Uterus (tissue), 4 donors: ENCODE results near the gene EYS. TPM values are rescaled to one million over a fixed set of nuclear protein-coding genes. Genes with fewer than 3 reads are reported as not detected.

Source experiments
- DNase-seq, 2 donors: peaks; one replicate each; pipeline ENCODE4 v3.0.0-alpha.2; 2019 to 2020
- H3K27ac ChIP-seq, 2 donors: fragments of 200-600 bp; sonication (generic); 1 replicate in 1 of 2; 2 replicates in 1 of 2; pipeline ENCODE4 v1.5.1; 2016 to 2018
- H3K27me3 ChIP-seq, 2 donors: fragments of 200-600 bp; sonication (generic); one replicate each; pipeline ENCODE4 v1.5.1; 2018 to 2019; ENCODE audit warnings: control low read depth in 1 of 2
- H3K36me3 ChIP-seq, 2 donors: fragments of 200-600 bp; sonication (generic); one replicate each; pipeline ENCODE4 v1.5.1; 2019; ENCODE audit warnings: control low read depth in 1 of 2
- H3K4me1 ChIP-seq, 2 donors: fragments of 200-600 bp; sonication (generic); one replicate each; pipeline ENCODE4 v1.5.1; 2018 to 2019; ENCODE audit warnings: control low read depth in 1 of 2
- H3K4me3 ChIP-seq, 2 donors: fragments of 200-600 bp; sonication (generic); 1 replicate in 1 of 2; 2 replicates in 1 of 2; pipeline ENCODE4 v1.5.1; 2018 to 2019; ENCODE audit warnings: mild to moderate bottlenecking in 1 of 2
- H3K9me3 ChIP-seq, 2 donors: fragments of 200-600 bp; sonication (generic); one replicate each; pipeline ENCODE4 v1.5.1; 2019; ENCODE audit warnings: control low read depth in 1 of 2
- CTCF ChIP-seq, 4 experiments: fragments of 200-600 bp in 2 of 4; fragments of 450-650 bp in 2 of 4; sonication (generic) in 2 of 4; IDR thresholded peaks; one replicate each; pipeline ENCODE4 v1.5.1; 2016 to 2019; ENCODE audit warnings: antibody characterized with exemption in 4 of 4, mild to moderate bottlenecking in 2 of 4, moderate library complexity in 1 of 4
- POLR2A ChIP-seq, 2 donors: fragments of 450-650 bp; IDR thresholded peaks; one replicate each; pipeline ENCODE4 v1.6.1; 2016; ENCODE audit warnings: antibody characterized with exemption in 2 of 2, mild to moderate bottlenecking in 1 of 2, moderate library complexity in 1 of 2
- intact Hi-C: fragments of 100-400 bp; cut with DNase I; formaldehyde crosslinking; loops from one replicate; pipeline ENCODE4 v1.15.1; 2023; ENCODE audit warnings: low total_unique reads
- total RNA-seq, 4 donors: library from RNA; depleted of rRNA in 3 of 4; stranded (reverse); fragments of >200 nt in 3 of 4; gene quantifications; one replicate each; pipeline versions ENCODE4 v1.1.0 to v1.2.4, GENCODE V29; 2014 to 2023
- donor health status: DM: yes; HTN: yes; CAD: no.

EYS gene
- total RNA-seq, 4 donors from 2014 or later: 1.3 TPM; not detected in 3

GRCh38 chr6:64602993-64603392 lies 1104.0 kb downstream of the EYS start:
- Histone ChIP-seq H3K36me3 (no peaks in the 10 kb centered on the region), H3K27me3 (no peaks in the 10 kb centered on the region), H3K4me3 (no peak overlapping the region), H3K27ac (no peak overlapping the region), H3K4me1 (no peaks in the 10 kb centered on the region), H3K9me3 (no peaks in the 10 kb centered on the region)
- intact Hi-C loops: no loop called here
- DNase-seq: no peak
- TF ChIP-seq CTCF (IDR thresholded peaks at IDR 0.05): no peak
- TF ChIP-seq POLR2A (IDR thresholded peaks at IDR 0.05): no peak

- Histone ChIP-seq H3K36me3 (no peaks in the 10 kb centered on the region), H3K27ac (no peak overlapping the region), H3K9me3 (no peaks in the 10 kb centered on the region), H3K4me3 (no peak overlapping the region), H3K27me3 (no peaks in the 10 kb centered on the region), H3K4me1 (no peaks in the 10 kb centered on the region)
- intact Hi-C loops: no loop called here
- DNase-seq: no peak
- TF ChIP-seq POLR2A (IDR thresholded peaks at IDR 0.05): no peak
- no peak for TF ChIP-seq CTCF (IDR thresholded peaks at IDR 0.05)
Observed at GRCh38 chr6:64591676-64592036, 1115.4 kb downstream of the EYS start.

- no peak for DNase-seq
- TF ChIP-seq CTCF (IDR thresholded peaks at IDR 0.05) (no peak), POLR2A (IDR thresholded peaks at IDR 0.05) (no peak)
- no peaks in the 10 kb centered on the region for H3K4me1 ChIP-seq
- no peaks in the 10 kb centered on the region for H3K27me3 ChIP-seq
- H3K27ac ChIP-seq: no peak overlapping the region
- intact Hi-C loops: no loop called here
- no peaks in the 10 kb centered on the region for H3K36me3 ChIP-seq
- no peaks in the 10 kb centered on the region for H3K9me3 ChIP-seq
- H3K4me3 ChIP-seq: no peak overlapping the region
Observed at GRCh38 chr6:64590965-64591675, 1115.9 kb downstream of the EYS start.

GRCh38 chr6:64589961-64590360 lies 1117.1 kb downstream of the EYS start:
- H3K4me1 ChIP-seq: no peaks in the 10 kb centered on the region
- DNase-seq: no peak
- H3K27me3 ChIP-seq: no peaks in the 10 kb centered on the region
- H3K9me3 ChIP-seq: no peaks in the 10 kb centered on the region
- H3K27ac ChIP-seq: no peak overlapping the region
- no peak overlapping the region for H3K4me3 ChIP-seq
- no peaks in the 10 kb centered on the region for H3K36me3 ChIP-seq
- intact Hi-C loops: no loop called here
- TF ChIP-seq POLR2A (IDR thresholded peaks at IDR 0.05) (no peak), CTCF (IDR thresholded peaks at IDR 0.05) (no peak)

- H3K4me1 ChIP-seq: no peaks in the 10 kb centered on the region
- TF ChIP-seq CTCF (IDR thresholded peaks at IDR 0.05): no peak
- no peak for TF ChIP-seq POLR2A (IDR thresholded peaks at IDR 0.05)
- H3K4me3 ChIP-seq: no peak overlapping the region
- DNase-seq: no peak
- no peak overlapping the region for H3K27ac ChIP-seq
- H3K9me3 ChIP-seq: no peaks in the 10 kb centered on the region
- no peaks in the 10 kb centered on the region for H3K36me3 ChIP-seq
- H3K27me3 ChIP-seq: no peaks in the 10 kb centered on the region
- intact Hi-C loops: no loop called here
Observed at GRCh38 chr6:64580346-64580745, 1126.7 kb downstream of the EYS start.
